Astrocyte (in vitro differentiated cells and primary cell): ENCODE data around the gene METTL3.

Experiments used
- EZH2 ChIP-seq: IDR thresholded peaks from 2 replicates; pipeline ENCODE4 v1.6.1; 2012; ENCODE audit warnings: mild to moderate bottlenecking, low read length, inconsistent platforms; ENCODE audit not compliant: insufficient read depth
- TF ChIP-seq, protein P1 (sequence below): IDR thresholded peaks from 2 replicates; pipeline ENCODE4 v1.5.1; 2011; ENCODE audit warnings: low read depth, mild to moderate bottlenecking, inconsistent platforms, low read length, moderate library complexity; ENCODE audit not compliant: insufficient read depth

DNA sequence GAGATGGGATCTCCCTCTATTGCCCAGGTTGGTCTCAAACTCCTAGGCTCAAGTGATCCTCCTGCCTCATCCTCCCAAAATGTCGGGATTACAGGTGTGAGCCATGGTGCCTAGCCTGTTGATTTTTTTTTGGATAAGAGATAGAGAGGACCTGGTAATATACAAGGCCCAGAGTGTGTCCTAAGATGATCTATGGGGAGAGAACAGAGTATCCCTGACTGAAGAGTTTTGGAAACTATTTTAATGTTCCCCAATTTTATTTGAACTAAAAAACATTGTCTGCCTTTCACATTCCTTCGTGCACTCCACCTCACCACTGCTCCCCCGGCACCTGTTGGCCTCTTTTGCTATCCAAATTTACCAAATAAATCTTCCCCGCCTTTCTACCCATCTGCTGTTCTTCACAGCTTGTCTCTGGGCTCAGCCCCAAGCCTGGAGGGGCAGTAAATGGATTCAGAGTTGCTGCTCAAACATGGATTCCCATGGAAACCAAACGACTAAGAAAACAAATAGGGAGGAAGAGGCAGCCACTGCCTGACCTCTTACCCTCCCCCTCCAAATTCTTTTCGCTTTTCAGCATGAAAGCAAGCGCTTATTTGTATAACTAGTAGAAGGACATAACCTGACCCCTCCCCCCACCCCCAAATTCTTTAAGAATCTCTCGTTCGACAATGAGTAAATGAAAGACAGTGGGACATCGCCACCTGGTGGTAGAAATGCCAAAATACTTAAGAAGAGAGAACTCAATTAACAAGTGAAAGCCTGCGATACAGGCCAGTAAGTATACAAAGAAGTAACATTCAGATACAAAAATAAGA is 46.2 kb upstream of the METTL3 start:
- TF ChIP-seq, protein P1, sequence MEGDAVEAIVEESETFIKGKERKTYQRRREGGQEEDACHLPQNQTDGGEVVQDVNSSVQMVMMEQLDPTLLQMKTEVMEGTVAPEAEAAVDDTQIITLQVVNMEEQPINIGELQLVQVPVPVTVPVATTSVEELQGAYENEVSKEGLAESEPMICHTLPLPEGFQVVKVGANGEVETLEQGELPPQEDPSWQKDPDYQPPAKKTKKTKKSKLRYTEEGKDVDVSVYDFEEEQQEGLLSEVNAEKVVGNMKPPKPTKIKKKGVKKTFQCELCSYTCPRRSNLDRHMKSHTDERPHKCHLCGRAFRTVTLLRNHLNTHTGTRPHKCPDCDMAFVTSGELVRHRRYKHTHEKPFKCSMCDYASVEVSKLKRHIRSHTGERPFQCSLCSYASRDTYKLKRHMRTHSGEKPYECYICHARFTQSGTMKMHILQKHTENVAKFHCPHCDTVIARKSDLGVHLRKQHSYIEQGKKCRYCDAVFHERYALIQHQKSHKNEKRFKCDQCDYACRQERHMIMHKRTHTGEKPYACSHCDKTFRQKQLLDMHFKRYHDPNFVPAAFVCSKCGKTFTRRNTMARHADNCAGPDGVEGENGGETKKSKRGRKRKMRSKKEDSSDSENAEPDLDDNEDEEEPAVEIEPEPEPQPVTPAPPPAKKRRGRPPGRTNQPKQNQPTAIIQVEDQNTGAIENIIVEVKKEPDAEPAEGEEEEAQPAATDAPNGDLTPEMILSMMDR = peak; percentile 77
- TF ChIP-seq EZH2 = no peak
